ENCODE data around the gene PTGDR2.

Gene PTGDR2

DNA sequence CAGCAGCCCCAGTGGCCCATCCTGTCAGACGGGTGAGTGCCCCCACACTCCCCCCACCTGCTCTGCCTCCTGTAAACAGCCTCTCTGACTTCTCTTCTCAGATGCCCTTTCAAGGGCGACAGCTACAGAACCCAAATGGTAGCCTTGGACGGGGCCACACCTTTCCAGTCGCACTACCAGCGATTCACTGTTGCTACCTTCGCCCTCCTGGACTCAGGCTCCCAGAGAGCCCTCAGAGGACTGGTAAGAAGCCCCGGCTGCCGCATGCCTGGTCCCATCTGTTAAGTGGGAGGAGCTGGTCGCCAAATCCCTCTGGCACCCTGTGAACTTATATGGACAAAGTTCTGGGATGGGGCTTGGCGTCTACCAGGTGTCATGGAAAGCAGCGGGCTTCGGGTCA lies 17.8 kb upstream of the PTGDR2 start:
- DNase-seq: no peak

GRCh38 chr11:60872961-60873524 lies 17.3 kb upstream of the PTGDR2 start:
- DNase-seq: peak; percentile 6 to 38 (median 19)

DNA sequence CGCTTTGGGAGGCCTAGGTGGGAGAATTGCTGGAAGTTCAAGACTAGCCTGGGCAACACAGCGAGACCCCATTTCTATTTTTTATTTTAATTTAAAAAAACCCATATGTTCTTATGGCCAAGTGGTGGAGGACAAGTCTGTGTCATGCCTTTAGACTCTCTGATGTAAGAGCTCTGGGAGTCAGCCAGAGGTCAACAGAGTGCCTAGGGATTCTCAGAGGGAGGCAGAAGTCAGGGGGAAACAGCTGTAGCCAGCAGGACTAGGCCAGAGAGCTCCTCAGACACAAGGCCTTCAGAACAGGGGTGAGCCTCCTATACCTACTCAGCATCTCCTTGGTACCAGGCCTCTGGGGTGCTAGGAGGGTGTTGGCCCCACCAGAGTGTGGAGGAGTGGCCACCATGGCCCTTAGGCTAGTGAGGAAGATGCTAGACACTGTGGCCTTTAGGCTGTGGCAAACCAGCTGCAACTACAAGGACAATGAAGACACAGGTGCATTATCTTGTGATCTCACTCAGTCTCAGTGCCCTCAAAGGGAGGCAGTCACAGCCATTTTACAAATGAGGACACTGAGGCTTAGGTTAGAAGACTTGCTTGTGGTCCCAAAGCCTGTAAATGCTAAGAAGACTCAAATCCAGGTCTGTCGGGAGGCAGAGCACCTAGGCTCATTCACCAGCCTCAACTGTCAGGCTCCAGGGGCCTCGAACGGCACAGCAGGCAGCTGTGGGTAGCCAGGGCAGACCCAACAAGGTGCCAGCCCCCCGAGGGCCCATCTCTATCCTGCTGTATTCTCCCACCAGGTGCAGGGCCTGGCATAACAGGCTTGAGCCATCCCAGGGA lies 16.6 kb upstream of the PTGDR2 start:
- peak in 2 of 3 donors; percentile 12 to 31 for DNase-seq

GRCh38 chr11:60871378-60872061 lies 15.8 kb upstream of the PTGDR2 start:
- no peak for DNase-seq

- no peak for DNase-seq
Observed at GRCh38 chr11:60870733-60871377, 15.1 kb upstream of the PTGDR2 start.

DNA sequence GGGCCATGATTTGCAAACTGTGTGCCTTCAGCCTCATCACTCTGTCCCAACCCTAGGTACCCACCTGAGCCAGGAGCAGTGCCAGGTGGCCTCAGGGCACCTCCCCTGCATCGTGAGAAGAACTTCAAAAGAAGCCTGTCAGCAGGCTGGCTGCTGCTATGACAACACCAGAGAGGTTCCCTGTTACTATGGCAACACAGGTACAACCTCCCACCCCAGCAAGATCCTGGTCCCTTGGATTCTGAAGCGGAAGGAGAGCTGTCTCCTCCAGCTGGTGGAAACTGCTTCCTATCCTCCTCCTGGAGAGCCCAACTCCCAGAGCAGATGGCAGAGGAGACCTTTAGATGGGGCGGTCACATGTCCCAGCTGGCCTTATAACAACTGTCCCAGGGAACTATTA lies 14.5 kb upstream of the PTGDR2 start:
- no peak for DNase-seq

DNA sequence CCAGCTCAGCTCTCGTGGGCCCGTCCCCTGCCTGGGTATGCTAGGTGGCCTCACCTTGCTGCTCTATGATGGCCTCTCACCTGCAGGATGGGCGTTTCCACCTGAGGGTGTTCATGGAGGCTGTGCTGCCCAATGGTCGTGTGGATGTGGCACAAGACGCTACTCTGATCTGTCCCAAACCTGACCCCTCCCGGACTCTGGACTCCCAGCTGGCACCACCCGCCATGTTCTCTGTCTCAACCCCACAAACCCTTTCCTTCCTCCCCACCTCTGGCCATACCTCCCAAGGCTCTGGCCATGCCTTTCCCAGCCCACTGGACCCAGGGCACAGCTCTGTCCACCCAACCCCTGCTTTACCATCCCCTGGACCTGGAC lies 13.7 kb upstream of the PTGDR2 start:
- DNase-seq: no peak

- DNase-seq: no peak
Observed at GRCh38 chr11:60868682-60869450, 13.1 kb upstream of the PTGDR2 start.

GRCh38 chr11:60867871-60868681 lies 12.3 kb upstream of the PTGDR2 start:
- no peak for DNase-seq

- DNase-seq: no peak
Observed at GRCh38 chr11:60866911-60867870, 11.4 kb upstream of the PTGDR2 start, which contains the start of gene ZP1. Gene ZP1 (plus strand): TSS chr11:60867542. CDS start chr11:60867562, 20 bp downstream.

DNA sequence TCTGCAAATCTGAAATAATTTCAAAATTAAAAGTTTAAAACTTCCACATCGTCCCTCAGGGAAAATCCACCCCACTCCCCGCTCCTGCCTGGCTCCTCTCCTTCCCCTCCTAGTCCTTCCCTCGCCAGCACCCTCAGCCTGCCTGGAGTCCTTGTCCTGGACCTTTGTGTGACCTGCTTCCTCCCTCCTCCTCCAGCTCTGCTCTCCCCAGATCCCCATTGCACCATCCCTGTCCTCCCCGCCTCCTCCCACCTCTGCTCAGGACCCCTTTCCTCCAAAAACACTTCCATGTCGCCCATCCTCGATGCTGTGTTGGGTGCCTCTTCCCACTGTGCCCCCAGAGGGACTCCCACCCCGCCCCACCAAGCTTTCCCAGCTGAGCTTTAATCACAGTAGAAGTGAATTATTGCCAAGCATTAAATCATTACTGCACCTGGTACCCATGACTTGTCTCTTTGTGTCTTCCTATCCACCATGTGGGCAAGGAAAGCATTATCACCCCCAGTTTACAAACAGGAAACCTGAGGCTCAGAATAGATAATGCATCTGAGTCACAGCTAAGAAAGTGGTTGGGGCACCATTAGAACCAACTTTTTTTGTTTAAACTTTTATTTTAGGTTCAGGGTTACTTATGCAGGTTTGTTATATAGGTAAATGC lies 9.2 kb upstream of the PTGDR2 start:
- DNase-seq: no peak

DNA sequence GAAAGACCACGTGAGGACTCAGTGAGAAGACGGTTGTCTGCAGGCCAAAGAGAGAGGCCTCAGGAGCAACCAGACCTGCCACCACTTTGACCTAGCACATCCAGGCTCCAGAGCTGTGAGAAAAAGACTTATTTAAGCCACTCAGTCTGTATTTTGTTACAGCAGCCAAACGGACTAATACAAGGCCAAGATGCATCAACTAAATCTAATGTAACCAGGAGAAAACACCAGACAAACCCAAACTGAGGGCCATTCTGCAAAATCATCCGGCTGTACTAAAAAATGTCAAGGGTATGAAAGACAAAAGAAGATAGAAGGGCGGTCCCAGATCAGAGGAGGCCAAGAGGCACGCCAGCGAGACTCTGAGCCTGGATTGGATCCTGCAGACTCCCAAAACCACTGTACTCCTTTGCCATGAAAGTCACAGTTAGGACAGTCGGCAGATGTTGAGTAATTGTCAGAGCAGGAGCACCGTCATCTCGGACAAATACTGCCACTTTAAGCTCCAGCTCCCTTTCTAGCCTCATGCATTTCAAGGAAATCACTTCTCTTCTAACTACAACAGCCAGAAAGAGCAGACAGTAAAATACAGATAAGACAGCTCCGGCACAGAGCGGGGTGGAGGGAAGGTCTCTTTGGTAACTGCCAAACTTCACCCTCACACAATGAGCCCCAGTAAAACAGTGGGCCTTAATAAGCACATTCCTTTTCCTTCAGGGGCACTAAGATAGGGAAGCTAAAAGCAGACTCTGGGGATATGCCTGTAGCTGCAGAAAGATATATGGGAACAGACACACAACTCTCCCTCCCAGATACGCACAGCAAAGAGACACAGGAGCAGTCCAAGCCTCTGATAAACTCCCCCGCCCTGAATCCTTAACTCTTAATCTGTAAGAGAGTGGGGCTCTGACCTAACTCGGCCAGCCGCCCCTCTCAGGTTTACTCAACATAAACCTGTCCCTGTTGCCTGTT lies 8.1 kb upstream of the PTGDR2 start:
- DNase-seq: no peak

DNA sequence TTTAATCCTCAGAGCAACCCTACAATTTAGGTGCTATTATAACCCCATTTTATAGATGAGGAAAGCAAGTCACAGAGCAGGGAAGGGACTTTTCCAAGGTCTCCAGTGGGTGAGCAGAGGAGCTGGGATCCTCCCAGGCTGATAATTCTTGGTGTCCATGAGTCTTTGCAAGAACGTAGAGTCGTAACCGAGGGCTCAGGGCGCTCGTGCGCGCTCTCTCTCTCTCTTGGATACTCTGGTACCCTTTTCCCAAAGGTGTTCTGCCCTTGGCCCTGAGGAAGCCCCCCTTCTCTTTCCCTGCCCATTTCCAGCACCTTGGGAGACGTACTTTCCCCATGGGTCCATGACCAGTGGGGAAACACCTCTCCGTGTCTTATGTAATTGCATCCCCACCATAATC lies 6.4 kb upstream of the PTGDR2 start:
- no peak for DNase-seq

DNA sequence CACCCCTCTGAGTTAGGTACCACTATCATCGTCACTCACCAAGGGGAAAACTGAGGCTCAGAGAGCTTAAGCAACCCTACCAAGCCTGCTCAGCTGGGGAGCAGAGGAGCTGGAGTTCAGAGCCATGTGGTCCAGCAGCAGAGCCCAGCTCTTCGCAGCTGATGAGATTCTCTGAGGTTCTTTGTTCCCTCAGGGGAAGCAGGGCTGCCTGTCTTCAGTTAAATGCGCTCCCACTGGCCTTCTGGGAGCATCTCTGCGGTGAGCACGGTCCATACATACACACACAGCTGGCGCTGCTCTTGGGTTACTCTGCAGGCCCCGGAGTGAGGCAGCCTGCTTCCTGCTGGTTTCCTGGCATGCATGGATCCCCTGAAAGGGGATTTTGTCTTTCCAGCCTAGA lies 5.2 kb upstream of the PTGDR2 start:
- DNase-seq: no peak

- DNase-seq: no peak
Observed at GRCh38 chr11:60859616-60860250, 4.0 kb upstream of the PTGDR2 start.

GRCh38 chr11:60858731-60859464 lies 3.1 kb upstream of the PTGDR2 start:
- DNase-seq: no peak

GRCh38 chr11:60858236-60858635 lies 2.5 kb upstream of the PTGDR2 start:
- DNase-seq: no peak
